Activated naive CD8-positive, alpha-beta T cell treated with anti-CD3 and anti-CD28 coated beads, Interleukin-2, amount 50 U/mL, for 16 hours (primary cell): Measurements from ENCODE around the gene CYBC1.

Experiments used
- DNase-seq: peaks from one replicate; pipeline ENCODE4 v3.0.0-alpha.2; 2020; ENCODE audit warnings: low read depth, low spot score

Gene CYBC1

DNA sequence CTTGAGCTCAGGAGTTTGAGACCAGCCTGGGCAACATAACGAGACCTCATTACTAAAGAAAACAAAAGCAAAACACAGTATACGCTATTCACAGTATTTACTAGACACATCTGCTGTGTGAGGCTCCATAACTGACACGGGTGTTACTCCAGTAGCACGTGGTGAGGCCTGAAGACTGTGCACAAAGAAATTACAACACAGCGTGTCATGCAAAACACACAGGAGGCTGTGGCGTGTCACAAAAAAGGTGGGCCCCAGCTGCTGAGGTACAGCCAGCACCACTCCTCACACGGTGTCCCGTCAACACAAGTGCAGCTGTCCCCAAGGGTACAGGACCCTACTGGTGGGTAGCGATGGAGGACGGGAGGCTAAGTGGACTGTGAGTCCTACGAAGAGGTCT, 2.7 kb downstream of the CYBC1 start:
- no peak for DNase-seq

DNA sequence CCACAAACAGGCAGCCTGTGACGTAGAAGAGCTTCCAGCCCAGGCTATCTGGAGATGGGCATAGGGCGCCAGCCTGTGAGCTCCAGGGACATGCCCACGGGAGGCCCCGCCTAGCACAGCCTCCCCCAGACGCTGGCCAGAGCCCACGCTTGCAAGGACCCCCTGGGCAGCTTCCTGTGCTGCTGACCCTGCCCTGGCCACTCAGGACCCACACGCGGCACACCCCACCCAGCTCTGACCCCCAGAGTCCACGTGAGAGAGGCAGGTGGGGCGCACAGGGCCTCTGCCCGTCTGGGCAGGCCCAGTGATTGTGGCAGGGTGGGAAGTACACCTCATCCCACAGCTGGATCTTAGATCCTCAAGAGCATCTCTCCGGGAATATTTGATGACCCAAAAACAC, 3.9 kb downstream of the CYBC1 start:
- no peak for DNase-seq

DNA sequence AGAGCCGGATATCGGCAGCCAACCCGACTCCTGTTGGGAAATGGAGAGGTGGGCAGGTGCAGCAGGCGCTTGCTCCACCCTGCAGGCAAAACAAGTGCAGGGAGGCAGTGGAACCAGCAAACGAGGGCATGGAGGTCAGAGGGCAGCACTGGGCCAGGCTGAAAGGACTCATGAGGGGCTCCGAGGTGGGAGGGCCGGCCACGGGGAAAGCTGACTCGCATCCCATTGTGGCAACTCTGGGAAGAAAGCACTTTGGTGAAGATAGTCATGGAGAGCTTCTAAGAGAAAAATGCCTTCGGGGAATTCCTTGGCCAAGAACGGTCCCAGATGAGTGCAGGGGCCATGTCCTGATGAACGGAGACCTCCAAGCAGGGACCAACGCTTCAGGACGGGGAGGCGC, 4.4 kb downstream of the CYBC1 start:
- no peak for DNase-seq

DNA sequence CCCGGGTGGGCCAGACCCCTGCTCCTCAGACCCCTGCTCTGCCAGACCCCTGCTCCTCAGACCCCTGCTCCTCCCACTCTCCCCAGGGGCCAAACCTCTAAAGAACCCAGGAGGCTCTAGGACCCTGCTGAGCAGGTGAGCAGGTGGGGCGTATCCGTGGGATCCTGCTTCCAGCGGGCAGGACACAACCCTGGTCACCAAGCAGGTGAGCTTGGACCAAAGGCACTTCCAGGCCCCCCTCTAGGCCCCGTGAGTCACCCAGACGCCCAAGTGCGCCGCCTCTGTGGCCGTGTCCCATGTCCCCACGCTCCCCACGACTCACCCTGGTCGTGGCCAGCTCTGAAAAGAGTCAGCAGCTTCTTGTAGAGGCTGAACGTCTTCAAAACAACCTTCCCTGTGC, 5.0 kb downstream of the CYBC1 start:
- no peak for DNase-seq

DNA sequence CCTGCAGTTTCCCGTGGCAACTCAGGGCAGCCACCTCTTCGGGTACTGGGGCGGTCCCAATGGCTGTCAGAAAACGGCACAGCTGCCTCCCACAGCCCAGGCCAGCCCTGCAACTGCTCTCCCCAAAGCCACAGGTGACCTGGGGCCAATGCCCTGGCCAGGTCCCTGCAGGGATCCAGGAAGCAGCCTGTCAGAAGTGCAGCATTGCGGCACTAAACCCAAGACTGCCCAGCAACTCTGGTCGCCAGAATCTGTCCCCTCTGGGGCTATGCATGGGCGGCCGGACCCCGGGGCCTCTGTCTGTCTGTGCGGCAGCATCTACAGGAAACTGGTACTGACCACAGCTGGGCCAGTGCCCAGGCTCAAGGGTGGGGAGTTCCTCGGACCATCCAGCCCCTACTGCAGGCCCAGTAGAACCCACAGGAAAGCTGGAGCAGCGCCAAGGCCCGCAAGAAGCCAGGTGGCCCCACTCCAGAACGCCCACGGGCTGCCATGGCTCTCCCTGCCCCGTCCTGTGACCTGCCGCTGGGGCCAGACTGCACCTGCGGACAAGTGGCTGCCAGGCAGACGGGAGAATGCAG, 5.5 kb downstream of the CYBC1 start:
- no peak for DNase-seq

DNA sequence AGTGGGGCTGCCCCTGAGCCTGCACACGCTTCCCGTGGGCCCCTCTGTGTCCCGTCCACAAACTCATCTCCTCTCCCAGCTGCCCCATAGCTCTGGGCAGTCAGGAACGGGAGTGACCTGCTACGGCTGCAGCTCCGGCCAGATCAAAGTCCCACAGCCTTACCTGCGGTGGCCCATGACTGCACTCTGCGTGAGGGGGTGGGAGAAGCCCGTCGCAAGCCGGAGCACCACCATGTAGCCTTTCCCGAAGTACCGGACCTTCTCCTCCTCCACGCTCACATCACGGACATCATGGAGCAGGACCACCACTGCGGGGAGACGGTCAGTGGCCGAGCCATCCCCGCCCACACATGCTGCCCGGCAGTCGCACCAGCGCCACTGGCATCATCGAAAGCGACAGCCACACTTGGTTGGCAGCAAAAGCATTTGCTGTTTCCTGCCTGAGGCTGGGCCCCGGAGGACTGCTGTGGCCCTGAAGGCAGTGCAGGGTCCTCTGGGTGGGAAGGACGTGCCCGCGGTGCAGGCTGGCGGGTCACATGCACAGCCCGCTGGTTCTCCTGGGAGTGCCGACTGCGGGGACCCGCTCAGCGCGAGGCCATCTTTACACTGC, 6.2 kb downstream of the CYBC1 start:
- DNase-seq = no peak

DNA sequence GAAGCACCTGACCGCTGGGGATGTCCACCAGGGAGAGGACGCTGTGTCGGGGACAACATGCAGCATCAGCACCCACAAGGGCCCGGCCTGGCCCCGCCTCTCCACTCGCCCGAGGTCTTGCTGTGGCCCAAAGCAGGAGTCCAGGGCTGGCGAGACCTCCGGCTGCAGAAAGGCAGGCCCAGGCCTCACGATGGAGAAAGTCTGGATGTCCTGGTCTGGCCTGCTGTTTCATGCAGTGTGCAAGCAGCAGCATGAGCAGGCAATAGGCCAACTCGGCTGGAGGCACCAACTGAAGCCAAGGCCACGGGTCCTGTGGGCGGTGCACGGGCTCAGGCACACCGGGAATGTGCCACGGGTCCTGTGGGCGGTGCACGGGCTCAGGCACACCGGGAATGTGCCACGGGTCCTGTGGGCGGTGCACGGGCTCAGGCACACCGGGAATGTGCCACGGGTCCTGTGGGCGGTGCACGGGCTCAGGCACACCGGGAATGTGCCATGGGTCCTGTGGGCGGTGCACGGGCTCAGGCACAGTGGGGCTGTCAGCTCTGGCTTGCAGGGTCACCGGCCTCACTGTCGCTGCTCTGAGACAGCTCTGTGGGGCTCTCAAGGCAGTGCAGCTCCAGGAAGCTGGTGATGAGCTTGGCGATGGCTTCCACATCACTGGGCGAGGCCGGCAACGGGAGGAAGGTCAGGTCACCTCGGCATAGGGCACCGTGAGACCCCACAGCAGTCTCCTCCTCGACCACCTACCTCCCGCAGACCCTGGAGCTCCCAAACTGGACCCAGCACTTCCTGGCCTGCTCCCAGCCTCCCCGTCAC, 6.9 kb downstream of the CYBC1 start:
- no peak for DNase-seq

DNA sequence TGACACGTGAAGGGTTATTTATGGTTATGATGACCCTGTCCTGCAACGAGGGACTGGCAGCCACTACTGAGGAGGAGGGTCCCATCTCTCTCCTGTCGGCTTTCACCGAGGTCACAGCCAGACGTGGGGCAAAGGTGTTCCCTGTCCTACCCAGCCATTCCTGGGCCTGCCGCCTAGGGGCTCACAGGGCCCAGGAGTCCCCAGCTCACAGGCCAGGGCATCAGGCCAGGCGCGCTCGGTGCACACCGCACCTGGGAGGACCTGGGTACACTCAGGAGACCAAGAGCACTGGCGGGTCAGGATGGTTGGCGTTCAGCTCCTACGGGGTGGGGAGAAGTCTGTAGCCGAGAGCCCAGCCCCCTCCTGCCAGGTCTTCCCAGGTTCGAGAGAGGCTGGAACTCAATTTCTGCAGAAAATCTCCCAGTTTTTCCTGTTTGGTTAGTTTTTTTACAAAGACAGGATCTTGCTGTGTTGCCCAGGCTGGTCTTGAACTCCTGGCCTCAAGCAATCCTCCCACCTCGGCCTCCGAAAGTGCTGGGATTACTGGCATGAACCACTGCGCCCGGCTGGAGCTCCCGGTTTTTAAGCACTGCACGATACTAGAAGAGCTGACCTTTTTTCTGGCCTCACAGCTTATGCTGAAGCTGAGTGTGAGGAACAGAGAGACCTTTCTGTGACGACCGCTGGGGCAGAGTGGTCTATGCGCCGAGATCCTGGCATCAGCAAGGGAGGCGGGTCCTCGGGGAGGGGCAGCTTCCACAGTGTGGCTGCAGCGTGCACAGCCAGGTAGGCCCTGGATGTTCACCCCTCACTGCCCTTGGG, 7.7 kb downstream of the CYBC1 start:
- no peak for DNase-seq

DNA sequence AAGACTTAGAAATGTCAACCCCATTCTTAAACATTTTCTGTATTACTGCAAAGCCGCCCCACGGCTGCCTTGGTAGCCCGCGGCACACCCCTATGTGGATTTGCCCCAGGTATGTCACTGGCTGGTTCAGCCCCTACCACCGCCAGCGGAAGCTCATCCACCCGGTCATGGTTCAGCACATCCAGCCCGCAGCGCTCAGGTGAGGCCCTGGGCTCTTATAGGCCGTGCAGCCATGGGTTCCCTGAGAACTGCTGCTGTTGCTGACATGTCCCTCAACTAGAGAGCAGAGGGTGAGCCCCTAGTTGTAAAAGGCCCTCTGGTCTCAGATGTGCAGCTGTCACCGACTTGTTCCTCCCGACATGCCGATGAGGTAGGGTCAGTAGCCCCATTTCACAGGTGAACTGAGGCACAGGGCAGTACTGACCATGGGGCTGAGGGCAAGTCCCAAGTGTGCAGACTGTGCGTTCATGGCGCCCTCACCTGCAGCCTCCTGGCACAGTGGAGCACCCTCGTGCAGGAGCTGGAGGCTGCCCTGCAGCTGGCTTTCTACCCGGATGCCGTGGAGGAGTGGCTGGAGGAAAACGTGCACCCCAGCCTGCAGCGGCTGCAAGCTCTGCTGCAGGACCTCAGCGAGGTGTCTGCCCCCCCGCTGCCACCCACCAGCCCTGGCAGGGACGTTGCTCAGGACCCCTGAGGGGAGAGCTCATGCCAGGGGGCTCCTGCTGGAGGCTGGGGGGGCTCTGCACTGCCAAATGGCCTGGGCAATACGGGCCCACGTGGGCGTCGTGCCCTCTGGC, 8.7 kb downstream of the CYBC1 start:
- DNase-seq = no peak

DNA sequence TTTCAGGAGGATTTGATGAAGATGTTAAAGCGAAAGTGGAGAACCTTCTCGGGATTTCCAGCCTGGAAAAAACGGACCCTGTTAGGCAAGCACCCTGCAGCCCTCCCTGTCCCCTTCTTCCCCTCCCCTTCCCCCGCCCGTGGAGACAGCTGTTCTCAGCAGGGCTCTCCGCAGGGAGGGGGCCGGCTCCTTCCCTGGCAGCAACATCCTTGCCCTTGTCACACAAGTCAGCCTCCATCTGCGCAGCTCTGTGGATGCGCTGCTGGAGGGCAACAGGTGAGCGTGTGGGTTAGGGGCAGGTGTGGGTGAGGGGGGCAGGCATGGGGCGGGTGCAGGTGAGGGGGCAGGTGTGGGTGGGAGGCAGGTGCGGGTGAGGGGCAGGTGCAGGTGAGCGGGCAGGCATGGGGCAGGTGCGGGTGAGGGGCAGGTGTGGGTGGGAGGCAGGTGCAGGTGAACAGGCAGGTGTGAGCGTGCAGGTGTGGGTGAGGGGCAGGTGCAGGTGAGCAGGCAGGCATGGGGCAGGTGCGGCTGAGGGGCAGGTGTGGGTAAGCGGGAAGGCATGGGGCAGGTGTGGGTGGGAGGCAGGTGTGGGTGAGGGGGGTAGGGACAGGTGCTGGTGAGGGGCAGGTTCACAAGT, 9.4 kb downstream of the CYBC1 start:
- DNase-seq = no peak

DNA sequence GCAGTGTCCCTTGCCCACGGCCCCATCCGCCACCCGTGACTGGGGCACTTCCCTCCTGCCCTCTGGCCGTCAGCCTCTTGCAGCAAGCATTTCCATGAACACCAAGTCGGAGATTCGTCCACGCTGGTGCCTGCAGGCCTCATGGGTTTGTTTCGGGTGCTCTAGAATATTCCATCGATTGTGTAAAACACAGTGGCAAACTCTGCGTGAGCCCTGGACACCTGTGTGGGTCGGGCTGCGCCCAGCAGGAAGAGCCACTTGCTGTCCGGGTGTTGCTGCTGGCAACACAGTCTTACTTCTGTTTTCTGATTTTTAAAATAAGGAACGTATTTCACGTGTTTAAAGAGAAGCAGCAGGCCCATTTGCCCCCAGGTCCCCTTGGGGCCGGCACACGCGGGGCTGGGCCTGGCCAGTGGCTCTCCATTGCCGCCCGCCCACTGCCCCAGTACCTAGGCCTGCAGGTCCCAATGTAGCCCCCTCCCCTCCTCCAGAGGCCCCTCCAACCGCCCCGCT, 10.0 kb downstream of the CYBC1 start:
- no peak for DNase-seq

DNA sequence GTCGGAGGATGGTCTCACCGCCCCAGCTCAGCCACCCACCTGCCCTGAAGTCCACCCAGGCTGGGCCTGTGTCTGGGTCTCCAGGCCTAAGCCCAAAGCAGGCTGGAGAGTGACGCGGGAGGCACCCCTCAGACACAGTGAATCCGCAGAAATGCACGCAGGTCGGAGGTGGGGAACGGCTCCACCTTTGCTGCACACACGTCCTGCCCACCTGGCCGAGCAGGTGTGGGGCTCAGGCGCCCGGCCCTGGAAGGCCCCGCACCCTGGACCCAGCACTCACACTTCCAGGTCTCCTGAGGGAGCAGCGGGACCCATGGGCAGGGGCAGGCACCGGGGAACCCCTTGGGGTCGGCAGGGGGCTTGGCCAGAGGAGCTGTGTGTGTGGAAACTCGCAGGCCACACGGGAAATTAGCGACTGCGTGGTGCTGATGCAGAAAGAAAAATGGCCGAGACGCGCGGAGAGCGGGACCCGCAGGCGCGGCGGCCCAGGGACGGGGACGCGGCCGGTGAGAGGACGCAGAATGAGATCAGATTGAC, 10.7 kb downstream of the CYBC1 start:
- no peak for DNase-seq

DNA sequence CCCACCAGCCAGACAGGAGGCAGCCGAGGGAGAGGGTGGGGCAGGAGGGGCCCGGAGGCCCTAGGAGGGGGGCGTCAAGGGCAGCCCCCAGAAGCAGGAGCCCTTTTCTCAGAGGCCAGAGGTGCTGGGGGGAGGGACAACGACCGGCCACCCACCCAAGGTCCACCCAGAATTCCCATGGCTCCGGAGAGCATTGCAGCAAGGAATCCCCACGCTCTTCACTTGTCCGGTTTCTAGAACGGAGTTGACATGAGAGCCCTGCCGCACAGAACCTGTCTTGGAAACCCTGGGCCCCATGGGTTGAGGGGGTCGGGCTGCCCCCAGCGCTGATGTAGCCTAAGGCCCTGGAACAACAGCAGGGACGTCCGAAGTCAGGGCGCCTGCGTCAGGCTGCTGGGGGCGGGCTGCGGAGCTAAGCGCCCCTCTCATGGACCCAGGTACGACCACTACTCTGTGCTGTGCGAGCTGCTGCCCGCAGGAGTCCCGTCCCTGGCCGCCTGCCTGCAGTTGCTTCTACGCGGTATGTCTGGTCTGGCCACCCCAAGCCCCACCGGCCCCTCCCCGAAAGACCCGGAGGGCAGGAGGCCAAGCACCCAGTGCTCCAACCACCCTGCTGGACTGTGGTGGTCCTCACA, 11.2 kb downstream of the CYBC1 start:
- DNase-seq = no peak

DNA sequence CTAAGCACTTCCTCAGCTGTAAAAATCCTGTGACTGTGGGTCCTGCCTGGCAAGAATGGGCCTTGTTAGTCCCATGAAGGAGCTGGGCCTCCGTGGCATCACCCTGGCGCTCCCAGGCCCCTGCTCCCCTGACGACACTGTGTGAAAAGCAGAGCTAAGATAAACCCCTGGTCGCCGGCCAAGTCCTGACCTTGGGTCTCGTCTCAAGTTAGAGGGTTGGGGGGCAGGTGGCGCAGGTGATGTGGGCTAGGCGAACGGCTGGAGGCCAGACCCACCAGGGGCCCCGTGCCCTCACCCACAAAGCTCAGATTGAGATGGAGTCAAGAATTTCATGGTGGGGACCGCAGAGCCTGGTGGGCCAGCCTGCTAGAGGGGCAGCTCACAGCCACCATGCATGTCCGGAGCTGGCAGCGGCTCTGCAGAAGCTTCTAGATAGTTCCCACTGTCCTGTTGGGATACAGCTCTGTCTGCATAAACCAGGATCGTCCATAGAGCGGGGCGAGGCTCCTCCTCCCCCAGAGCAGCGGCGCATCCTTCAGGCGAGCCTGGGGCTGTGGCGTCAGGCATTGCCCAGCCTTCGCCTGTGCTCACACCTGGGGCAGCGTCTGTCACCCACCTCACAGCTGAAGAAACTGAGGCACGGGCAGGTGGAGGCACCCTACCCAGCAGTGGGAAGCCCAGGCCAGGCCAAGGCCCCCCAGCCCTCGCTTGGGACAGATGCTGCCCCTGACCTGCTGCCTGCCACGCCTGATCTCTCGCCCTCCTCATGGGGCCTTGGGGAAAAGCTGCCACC, 12.0 kb downstream of the CYBC1 start:
- no peak for DNase-seq

DNA sequence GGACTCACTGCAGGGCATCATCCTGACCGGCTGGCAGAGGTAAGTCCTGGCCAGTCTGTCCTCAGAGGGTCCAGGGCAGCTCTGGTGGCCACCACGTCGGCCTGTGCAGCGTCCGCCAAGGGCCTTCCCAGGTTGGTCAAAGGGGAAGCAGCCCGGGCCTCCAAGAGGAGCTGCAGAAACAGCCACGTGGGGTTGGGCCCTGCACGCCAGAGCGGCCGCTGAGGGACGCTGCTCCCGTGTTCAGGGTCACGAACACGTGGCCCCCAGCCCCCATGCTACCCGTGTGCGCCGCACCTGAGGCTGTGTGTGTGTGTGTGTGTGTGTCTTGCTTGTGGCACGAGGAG, 13.3 kb downstream of the CYBC1 start:
- DNase-seq = no peak

DNA sequence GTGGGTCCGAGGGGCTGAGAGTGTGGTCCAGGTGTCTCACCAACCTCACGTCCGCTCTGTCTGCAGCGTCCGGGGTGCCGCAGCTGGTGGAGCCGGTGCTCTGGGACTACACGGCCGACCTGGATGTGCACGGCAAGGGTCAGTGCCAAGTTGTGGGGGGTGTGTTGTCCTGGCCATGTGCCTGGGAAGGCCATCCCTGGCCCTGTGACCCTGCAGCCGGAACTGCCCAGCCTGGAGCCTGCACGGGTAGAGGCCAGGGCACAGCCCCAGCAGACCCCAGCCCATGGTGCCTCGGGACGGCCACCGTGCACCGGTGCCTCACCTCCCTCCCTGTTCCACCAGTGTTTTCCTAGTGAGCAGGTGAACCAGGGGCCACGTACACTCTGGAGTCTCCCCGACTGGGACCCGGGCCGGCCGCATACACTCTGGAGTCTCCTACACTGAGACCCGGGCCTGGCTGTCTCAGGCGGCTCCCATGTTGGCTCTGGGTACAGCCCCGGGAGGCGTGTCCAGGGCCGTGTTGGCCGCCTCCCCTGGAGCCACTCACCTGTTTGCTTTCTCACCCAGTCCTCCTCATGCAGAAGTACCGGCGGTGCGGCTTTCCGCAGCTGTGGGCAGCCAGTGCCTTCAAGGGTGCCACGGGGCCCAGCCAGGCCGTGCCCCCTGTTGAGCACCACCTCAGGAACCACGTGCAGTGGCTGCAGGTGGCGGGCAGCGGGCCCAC, 13.8 kb downstream of the CYBC1 start:
- no peak for DNase-seq

DNA sequence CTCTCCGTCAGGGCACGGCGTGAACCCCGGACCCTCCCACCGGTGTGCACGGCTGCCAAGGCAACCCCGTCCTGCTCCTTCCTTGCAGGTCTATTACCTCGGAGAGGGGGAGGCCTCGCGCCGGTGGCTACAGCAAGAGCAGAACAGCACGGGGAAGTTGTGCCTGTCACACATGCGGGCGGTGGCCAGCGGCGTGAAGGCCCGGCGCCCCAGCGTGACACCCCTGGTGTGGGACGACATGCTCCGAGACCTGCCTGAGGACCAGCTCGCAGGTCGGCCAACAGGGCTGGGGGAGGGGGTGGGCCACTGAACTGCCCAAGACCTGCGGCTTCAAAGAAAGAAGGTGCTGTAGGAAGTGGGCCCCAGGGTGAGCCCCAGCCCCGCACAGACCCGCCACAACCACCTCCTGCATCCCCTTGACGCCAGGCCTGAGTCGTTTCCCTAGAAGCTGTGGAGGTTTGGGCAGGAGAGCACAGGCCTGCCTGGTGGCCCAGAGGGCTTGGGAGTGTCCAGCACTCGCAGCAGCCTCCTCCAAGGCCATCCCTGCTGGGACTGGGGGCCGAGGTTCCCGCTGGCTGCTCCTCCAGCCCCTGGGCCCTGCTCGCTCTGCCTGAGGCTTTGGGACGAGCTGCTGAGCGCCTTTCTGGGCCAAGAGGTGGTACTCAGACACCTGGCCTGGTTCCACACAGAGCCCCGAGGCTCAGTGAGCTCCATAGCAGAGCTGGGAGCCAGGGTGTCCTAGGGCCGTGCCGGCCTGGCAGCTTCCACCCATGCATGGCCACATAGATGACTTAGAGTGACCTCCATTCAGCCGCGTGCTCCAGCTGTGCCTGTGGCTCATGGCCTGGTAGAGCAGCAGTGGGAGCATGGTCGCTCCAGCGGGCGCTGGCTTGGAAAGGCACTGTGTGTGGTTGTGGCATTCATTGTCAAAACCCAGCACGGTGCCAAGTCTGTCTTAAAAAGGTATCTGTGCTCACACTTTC, 14.7 kb downstream of the CYBC1 start:
- no peak for DNase-seq
